Activated naive CD8-positive, alpha-beta T cell treated with anti-CD3 and anti-CD28 coated beads, Interleukin-2, amount 10 ng/mL, durations not matched to agents 7 days and 5 days (primary cell): Measurements from ENCODE around the gene MPZL1. TPM values are rescaled to one million over a fixed set of nuclear protein-coding genes. Genes with fewer than 3 reads are reported as not detected.

Experiments used
- ATAC-seq: fragments of 150-1000 bp; cut with Tn5 transposase; one replicate; pipeline ENCODE4 v1.10.0; 2021; ENCODE audit warnings: low read depth, moderate library complexity
- POLR2A ChIA-PET: fragments of 350-600 bp; sonication (Branson Sonifier 250); formaldehyde crosslinking; loops from one replicate; lab custom pipeline; 2021; ENCODE audit warnings: antibody characterized with exemption; lab: Charles Lee
- DNase-seq: peaks from one replicate; pipeline ENCODE4 v3.0.0; 2021
- H3K27ac Mint-ChIP-seq: one replicate; pipeline ENCODE4 v1.8.0; 2022; ENCODE audit warnings: mild to moderate bottlenecking, mixed read lengths
- H3K27me3 Mint-ChIP-seq: one replicate; pipeline ENCODE4 v1.8.0; 2022; ENCODE audit warnings: mild to moderate bottlenecking, moderate library complexity, mixed read lengths
- H3K36me3 Mint-ChIP-seq: one replicate; pipeline ENCODE4 v1.8.0; 2021; ENCODE audit warnings: mild to moderate bottlenecking, mixed read lengths
- H3K4me1 Mint-ChIP-seq: one replicate; pipeline ENCODE4 v1.8.0; 2021; ENCODE audit warnings: mixed read lengths
- H3K4me3 Mint-ChIP-seq: one replicate; pipeline ENCODE4 v1.8.0; 2022; ENCODE audit warnings: mild to moderate bottlenecking, moderate library complexity, mixed read lengths
- H3K9me3 Mint-ChIP-seq: one replicate; pipeline ENCODE4 v1.8.0; 2021; ENCODE audit warnings: mixed read lengths
- total RNA-seq, 2 experiments: library from RNA; stranded (reverse); gene quantifications; one replicate each; pipeline ENCODE4 v1.2.3, GENCODE V29; 2021

Gene MPZL1
- total RNA-seq, 2 experiments from 2014 or later = 8.5 to 9.3 TPM

GRCh38 chr1:167770127-167770526 lies 48.3 kb downstream of the MPZL1 start:
- Mint-ChIP-seq H3K27me3 (no peaks in the 10 kb centered on the region), H3K9me3 (no peaks in the 10 kb centered on the region), H3K27ac (no peak overlapping the region), H3K4me1 (peaks cover 5% of the 10 kb centered on the region), H3K4me3 (no peak overlapping the region), H3K36me3 (peaks cover 26% of the 10 kb centered on the region)
- ATAC-seq (no peak), DNase-seq (no peak)
- POLR2A ChIA-PET = no interaction called here

GRCh38 chr1:167772436-167772835 lies 50.7 kb downstream of the MPZL1 start:
- peaks cover 34% of the 10 kb centered on the region for H3K36me3 Mint-ChIP-seq

GRCh38 chr1:167773516-167773915 lies 51.7 kb downstream of the MPZL1 start:
- Mint-ChIP-seq H3K4me3 (no peak overlapping the region), H3K9me3 (peaks cover 2% of the 10 kb centered on the region), H3K4me1 (peaks cover 8% of the 10 kb centered on the region), H3K27ac (no peak overlapping the region), H3K36me3 (peaks cover 29% of the 10 kb centered on the region), H3K27me3 (no peaks in the 10 kb centered on the region)
- POLR2A ChIA-PET = interaction anchor here (0.8 kb wide), 1 partner anchor 11 kb away, joined by 3 read pairs; no protein-coding TSS in a partner anchor
- no peak for DNase-seq
- ATAC-seq = no peak

More at GRCh38 chr1:167772436-167772835, 50.7 kb downstream of the MPZL1 start:
- POLR2A ChIA-PET = no interaction called here
- Mint-ChIP-seq H3K9me3 (no peaks in the 10 kb centered on the region), H3K27ac (no peak overlapping the region), H3K27me3 (no peaks in the 10 kb centered on the region), H3K4me1 (peaks cover 14% of the 10 kb centered on the region), H3K4me3 (no peak overlapping the region)
- ATAC-seq (no peak), DNase-seq (no peak)

- no peak overlapping the region for H3K4me3 Mint-ChIP-seq
- no peaks in the 10 kb centered on the region for H3K27me3 Mint-ChIP-seq
- no peak overlapping the region for H3K27ac Mint-ChIP-seq
- no peak for ATAC-seq
- POLR2A ChIA-PET = no interaction called here
- peaks cover 30% of the 10 kb centered on the region for H3K36me3 Mint-ChIP-seq
- H3K9me3 Mint-ChIP-seq = peaks cover 2% of the 10 kb centered on the region
- no peak for DNase-seq
- H3K4me1 Mint-ChIP-seq = peaks cover 8% of the 10 kb centered on the region
Observed at GRCh38 chr1:167774710-167775109, 52.9 kb downstream of the MPZL1 start.

GRCh38 chr1:167775178-167775577 lies 53.4 kb downstream of the MPZL1 start:
- Mint-ChIP-seq H3K9me3 (peaks cover 5% of the 10 kb centered on the region), H3K27me3 (no peaks in the 10 kb centered on the region), H3K27ac (no peak overlapping the region), H3K36me3 (peaks cover 31% of the 10 kb centered on the region), H3K4me3 (no peak overlapping the region), H3K4me1 (peaks cover 8% of the 10 kb centered on the region)
- POLR2A ChIA-PET = no interaction called here
- ATAC-seq = no peak
- no peak for DNase-seq

- Mint-ChIP-seq H3K27me3 (no peaks in the 10 kb centered on the region), H3K9me3 (peaks cover 8% of the 10 kb centered on the region), H3K4me1 (peaks cover 8% of the 10 kb centered on the region), H3K36me3 (peaks cover 34% of the 10 kb centered on the region), H3K4me3 (no peak overlapping the region), H3K27ac (no peak overlapping the region)
- POLR2A ChIA-PET = no interaction called here
- ATAC-seq = no peak
- DNase-seq = no peak
Observed at GRCh38 chr1:167776151-167776550, 54.4 kb downstream of the MPZL1 start.

GRCh38 chr1:167776616-167777268 lies 55.0 kb downstream of the MPZL1 start:
- H3K36me3 Mint-ChIP-seq = peaks cover 35% of the 10 kb centered on the region
- no peaks in the 10 kb centered on the region for H3K27me3 Mint-ChIP-seq
- peaks cover 8% of the 10 kb centered on the region for H3K4me1 Mint-ChIP-seq
- H3K27ac Mint-ChIP-seq = no peak overlapping the region
- peaks cover 10% of the 10 kb centered on the region for H3K9me3 Mint-ChIP-seq
- POLR2A ChIA-PET = no interaction called here
- ATAC-seq = no peak
- DNase-seq = no peak
- H3K4me3 Mint-ChIP-seq = no peak overlapping the region

GRCh38 chr1:167777269-167777650 lies 55.5 kb downstream of the MPZL1 start:
- Mint-ChIP-seq H3K27me3 (no peaks in the 10 kb centered on the region), H3K27ac (no peak overlapping the region), H3K4me1 (peaks cover 8% of the 10 kb centered on the region), H3K4me3 (no peak overlapping the region), H3K36me3 (peaks cover 38% of the 10 kb centered on the region), H3K9me3 (peaks cover 11% of the 10 kb centered on the region)
- POLR2A ChIA-PET = no interaction called here
- DNase-seq (no peak), ATAC-seq (peak; percentile 47)

- Mint-ChIP-seq H3K27ac (no peak overlapping the region), H3K27me3 (no peaks in the 10 kb centered on the region), H3K36me3 (peaks cover 30% of the 10 kb centered on the region), H3K9me3 (peaks cover 11% of the 10 kb centered on the region), H3K4me3 (no peak overlapping the region), H3K4me1 (peaks cover 12% of the 10 kb centered on the region)
- ATAC-seq (no peak), DNase-seq (no peak)
- POLR2A ChIA-PET = no interaction called here
Observed at GRCh38 chr1:167781558-167781957, 59.8 kb downstream of the MPZL1 start.

GRCh38 chr1:167782946-167783345 lies 61.2 kb downstream of the MPZL1 start:
- Mint-ChIP-seq H3K4me1 (peaks cover 5% of the 10 kb centered on the region), H3K4me3 (no peak overlapping the region), H3K27me3 (no peaks in the 10 kb centered on the region), H3K9me3 (peaks cover 11% of the 10 kb centered on the region), H3K36me3 (peaks cover 25% of the 10 kb centered on the region), H3K27ac (no peak overlapping the region)
- POLR2A ChIA-PET = no interaction called here
- ATAC-seq = no peak
- DNase-seq = no peak

GRCh38 chr1:167784876-167785550 lies 63.2 kb downstream of the MPZL1 start:
- Mint-ChIP-seq H3K27me3 (no peaks in the 10 kb centered on the region), H3K4me3 (no peak overlapping the region), H3K27ac (no peak overlapping the region), H3K9me3 (peaks cover 8% of the 10 kb centered on the region), H3K36me3 (peaks cover 20% of the 10 kb centered on the region), H3K4me1 (peaks cover 5% of the 10 kb centered on the region)
- no peak for DNase-seq
- POLR2A ChIA-PET = no interaction called here
- ATAC-seq = peak; percentile 50

GRCh38 chr1:167786502-167786901 lies 64.7 kb downstream of the MPZL1 start:
- Mint-ChIP-seq H3K4me1 (peaks cover 5% of the 10 kb centered on the region), H3K9me3 (peaks cover 1% of the 10 kb centered on the region)

GRCh38 chr1:167789501-167789900 lies 67.7 kb downstream of the MPZL1 start:
- Mint-ChIP-seq H3K9me3 (no peaks in the 10 kb centered on the region), H3K4me1 (peaks cover 9% of the 10 kb centered on the region), H3K36me3 (peaks cover 14% of the 10 kb centered on the region), H3K4me3 (no peak overlapping the region), H3K27ac (no peak overlapping the region), H3K27me3 (no peaks in the 10 kb centered on the region)
- ATAC-seq = no peak
- POLR2A ChIA-PET = no interaction called here
- no peak for DNase-seq

More at GRCh38 chr1:167786502-167786901, 64.7 kb downstream of the MPZL1 start:
- no peaks in the 10 kb centered on the region for H3K27me3 Mint-ChIP-seq
- DNase-seq (no peak), ATAC-seq (no peak)
- no peak overlapping the region for H3K4me3 Mint-ChIP-seq
- POLR2A ChIA-PET = no interaction called here
- peaks cover 14% of the 10 kb centered on the region for H3K36me3 Mint-ChIP-seq
- no peak overlapping the region for H3K27ac Mint-ChIP-seq

- POLR2A ChIA-PET = no interaction called here
- H3K36me3 Mint-ChIP-seq = peaks cover 11% of the 10 kb centered on the region
- no peaks in the 10 kb centered on the region for H3K27me3 Mint-ChIP-seq
Observed at GRCh38 chr1:167790117-167790516, 68.3 kb downstream of the MPZL1 start.

More at GRCh38 chr1:167790117-167790516, 68.3 kb downstream of the MPZL1 start:
- no peak overlapping the region for H3K4me3 Mint-ChIP-seq
- DNase-seq (no peak), ATAC-seq (no peak)
- peaks cover 6% of the 10 kb centered on the region for H3K4me1 Mint-ChIP-seq
- no peak overlapping the region for H3K27ac Mint-ChIP-seq
- H3K9me3 Mint-ChIP-seq = no peaks in the 10 kb centered on the region
